Omental fat pad (tissue), 4 donors: ENCODE data around the gene AHCY. TPM values are rescaled to one million over a fixed set of nuclear protein-coding genes. Genes with fewer than 3 reads are reported as not detected.
"Not testable (repeated sequence)": the region's sequence is repeated elsewhere in the genome, so short reads cannot be mapped to it uniquely, and the experiment has no call there.

Experiments used
- ATAC-seq: fragments of 150-250 bp; one replicate; pipeline ENCODE4 v1.9.1; 2016; ENCODE audit warnings: mild to moderate bottlenecking, moderate library complexity; ENCODE audit not compliant: low FRiP score
- DNase-seq: peaks from one replicate; pipeline ENCODE4 v3.0.0-alpha.2; 2019; ENCODE audit warnings: low spot score
- CTCF ChIP-seq, 3 donors: fragments of 450-650 bp; IDR thresholded peaks; one replicate each; pipeline ENCODE4 v1.5.1; 2016 to 2017; ENCODE audit warnings: antibody characterized with exemption in 3 of 3, mild to moderate bottlenecking in 3 of 3, moderate library complexity in 2 of 3
- total RNA-seq, 4 donors: library from RNA; depleted of rRNA; stranded (reverse); fragments of >200 nt; gene quantifications; one replicate each; pipeline ENCODE4 v1.1.0, GENCODE V29; 2016

The AHCY gene
- total RNA-seq, result 10 to 100 TPM; 61.9 to 83.1 (median 72.6) TPM

GRCh38 chr20:34302723-34303533 lies at the start of gene AHCY:
AHCY (minus strand) TSS chr20:34303355; CDS start chr20:34303270, 85 bp downstream.
- TF ChIP-seq CTCF (IDR thresholded peaks at IDR 0.05), result no peak
- peak; percentile 92 for DNase-seq
- peak; percentile 99 for ATAC-seq

GRCh38 chr20:34350095-34350494 lies 46.9 kb upstream of the AHCY start:
- TF ChIP-seq CTCF (IDR thresholded peaks at IDR 0.05), result no peak
- no peak for ATAC-seq
- DNase-seq, result no peak

GRCh38 chr20:34347571-34347970 lies 44.4 kb upstream of the AHCY start:
- no peak for DNase-seq
- no peak for TF ChIP-seq CTCF (IDR thresholded peaks at IDR 0.05)

GRCh38 chr20:34346533-34346865 lies 43.3 kb upstream of the AHCY start:
- not testable (repeated sequence) for ATAC-seq, DNase-seq

More at GRCh38 chr20:34347571-34347970, 44.4 kb upstream of the AHCY start:
- ATAC-seq, result no peak

- ATAC-seq, DNase-seq: not testable (repeated sequence)
Observed at GRCh38 chr20:34345839-34346532, 42.8 kb upstream of the AHCY start.

GRCh38 chr20:34345402-34345736 lies 42.2 kb upstream of the AHCY start:
- no peak for TF ChIP-seq CTCF (IDR thresholded peaks at IDR 0.05)
- DNase-seq, result no peak
- no peak for ATAC-seq

- DNase-seq (no peak), ATAC-seq (no peak)
- TF ChIP-seq CTCF (IDR thresholded peaks at IDR 0.05), result no peak
Observed at GRCh38 chr20:34344238-34344637, 41.1 kb upstream of the AHCY start.
